ENCODE results near the gene NOD1.

- TF ChIP-seq, protein P1, sequence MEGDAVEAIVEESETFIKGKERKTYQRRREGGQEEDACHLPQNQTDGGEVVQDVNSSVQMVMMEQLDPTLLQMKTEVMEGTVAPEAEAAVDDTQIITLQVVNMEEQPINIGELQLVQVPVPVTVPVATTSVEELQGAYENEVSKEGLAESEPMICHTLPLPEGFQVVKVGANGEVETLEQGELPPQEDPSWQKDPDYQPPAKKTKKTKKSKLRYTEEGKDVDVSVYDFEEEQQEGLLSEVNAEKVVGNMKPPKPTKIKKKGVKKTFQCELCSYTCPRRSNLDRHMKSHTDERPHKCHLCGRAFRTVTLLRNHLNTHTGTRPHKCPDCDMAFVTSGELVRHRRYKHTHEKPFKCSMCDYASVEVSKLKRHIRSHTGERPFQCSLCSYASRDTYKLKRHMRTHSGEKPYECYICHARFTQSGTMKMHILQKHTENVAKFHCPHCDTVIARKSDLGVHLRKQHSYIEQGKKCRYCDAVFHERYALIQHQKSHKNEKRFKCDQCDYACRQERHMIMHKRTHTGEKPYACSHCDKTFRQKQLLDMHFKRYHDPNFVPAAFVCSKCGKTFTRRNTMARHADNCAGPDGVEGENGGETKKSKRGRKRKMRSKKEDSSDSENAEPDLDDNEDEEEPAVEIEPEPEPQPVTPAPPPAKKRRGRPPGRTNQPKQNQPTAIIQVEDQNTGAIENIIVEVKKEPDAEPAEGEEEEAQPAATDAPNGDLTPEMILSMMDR (IDR thresholded peaks at IDR 0.05): no peak
- TF ChIP-seq POLR2A (IDR thresholded peaks at IDR 0.05): no peak
Observed at GRCh38 chr7:30427296-30428070, 51.1 kb downstream of the NOD1 start.
